ENCODE results near the gene CDCA8. TPM values are rescaled to one million over a fixed set of nuclear protein-coding genes. Genes with fewer than 3 reads are reported as not detected.

CDCA8 gene
- total RNA-seq, 4 donors from 2014 or later = 0.18 to 5.9 TPM; not detected in 2

- Histone ChIP-seq H3K9me3 (no peaks in the 10 kb centered on the region), H3K27ac (no peak overlapping the region), H3K4me1 (no peaks in the 10 kb centered on the region), H3K27me3 (no peaks in the 10 kb centered on the region), H3K36me3 (no peaks in the 10 kb centered on the region), H3K4me3 (no peak overlapping the region)
- no peak for TF ChIP-seq CTCF (IDR thresholded peaks at IDR 0.05)
- TF ChIP-seq POLR2A (IDR thresholded peaks at IDR 0.05) = no peak
- DNase-seq = no peak
- intact Hi-C loops (cut with DNase I; ENCODE audit: low total_unique reads) = no loop called here
Observed at GRCh38 chr1:37701051-37701450, 8.7 kb downstream of the CDCA8 start.

GRCh38 chr1:37703061-37703460 is 10.7 kb downstream of the CDCA8 start:
- no peaks in the 10 kb centered on the region for H3K9me3 ChIP-seq
- no peaks in the 10 kb centered on the region for H3K36me3 ChIP-seq
- H3K27me3 ChIP-seq = no peaks in the 10 kb centered on the region
- H3K27ac ChIP-seq = no peak overlapping the region
- TF ChIP-seq POLR2A (IDR thresholded peaks at IDR 0.05) (no peak), CTCF (IDR thresholded peaks at IDR 0.05) (no peak)
- intact Hi-C loops (cut with DNase I; ENCODE audit: low total_unique reads) = no loop called here
- no peak overlapping the region for H3K4me3 ChIP-seq
- DNase-seq = no peak
- H3K4me1 ChIP-seq = no peaks in the 10 kb centered on the region

- Histone ChIP-seq H3K4me1 (no peaks in the 10 kb centered on the region), H3K9me3 (no peaks in the 10 kb centered on the region), H3K36me3 (no peaks in the 10 kb centered on the region), H3K27me3 (no peaks in the 10 kb centered on the region), H3K4me3 (no peak overlapping the region), H3K27ac (peak overlapping the region; percentile 61 to 71)
- TF ChIP-seq POLR2A (IDR thresholded peaks at IDR 0.05) (no peak), CTCF (IDR thresholded peaks at IDR 0.05) (no peak)
- intact Hi-C loops (cut with DNase I; ENCODE audit: low total_unique reads) = no loop called here
- DNase-seq = no peak
Observed at GRCh38 chr1:37704966-37705365, 12.7 kb downstream of the CDCA8 start.

GRCh38 chr1:37705399-37705798 is 13.1 kb downstream of the CDCA8 start:
- no peak for TF ChIP-seq CTCF (IDR thresholded peaks at IDR 0.05)
- TF ChIP-seq POLR2A (IDR thresholded peaks at IDR 0.05) = no peak
- peak in 1 of 2 donors; percentile 32 for DNase-seq
- no peak overlapping the region for H3K4me3 ChIP-seq
- H3K27me3 ChIP-seq = no peaks in the 10 kb centered on the region
- H3K4me1 ChIP-seq = no peaks in the 10 kb centered on the region
- H3K27ac ChIP-seq = peak overlapping the region; percentile 61 to 71
- H3K36me3 ChIP-seq = no peaks in the 10 kb centered on the region
- H3K9me3 ChIP-seq = no peaks in the 10 kb centered on the region
- intact Hi-C loops (cut with DNase I; ENCODE audit: low total_unique reads) = no loop called here

GRCh38 chr1:37708471-37708870 is 16.2 kb downstream of the CDCA8 start:
- Histone ChIP-seq H3K27me3 (no peaks in the 10 kb centered on the region), H3K27ac (no peak overlapping the region), H3K4me1 (no peaks in the 10 kb centered on the region), H3K4me3 (no peak overlapping the region), H3K36me3 (no peaks in the 10 kb centered on the region), H3K9me3 (no peaks in the 10 kb centered on the region)
- intact Hi-C loops (cut with DNase I; ENCODE audit: low total_unique reads) = no loop called here
- no peak for DNase-seq
- TF ChIP-seq POLR2A (IDR thresholded peaks at IDR 0.05) (no peak), CTCF (IDR thresholded peaks at IDR 0.05) (no peak)

Measured in uterus (tissue), 4 donors.